ENCODE results near the gene MRPL43. TPM values are rescaled to one million over a fixed set of nuclear protein-coding genes. Genes with fewer than 3 reads are reported as not detected.

MRPL43 gene
- total RNA-seq, 1 experiment from 2014 or later, result 141 TPM

DNA sequence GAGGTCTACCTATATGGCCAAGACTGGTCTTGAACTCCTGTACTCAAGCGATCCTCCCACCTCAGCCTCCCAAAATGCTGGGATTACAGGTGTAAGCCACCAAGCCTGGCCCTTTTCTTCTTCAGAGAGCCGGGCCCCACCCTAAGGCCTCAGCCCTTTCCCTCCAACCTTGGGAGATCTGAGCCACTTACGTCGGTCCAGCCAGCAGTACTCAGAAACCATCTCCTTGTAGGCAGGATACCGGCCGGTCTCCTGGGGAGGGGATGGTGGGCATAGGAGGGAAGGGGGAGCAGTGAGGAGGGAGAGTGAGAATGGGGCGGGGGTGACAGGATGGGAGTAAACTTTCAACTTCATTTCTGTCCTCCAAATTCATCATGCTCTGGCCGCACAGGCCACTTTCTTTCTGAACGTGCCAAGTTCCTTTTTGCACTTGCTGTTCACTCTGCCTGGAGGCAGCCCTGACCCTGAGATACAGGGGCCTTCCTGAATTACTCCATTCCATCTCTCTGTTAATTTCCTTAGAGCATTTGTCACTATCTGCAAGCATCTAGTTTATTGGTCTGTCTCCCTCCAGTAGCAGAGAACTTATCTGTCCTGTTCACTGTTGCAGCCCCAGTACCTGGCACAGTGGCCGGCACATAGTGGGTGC lies 33.3 kb upstream of the MRPL43 start:
- no peak for DNase-seq (ENCODE audit: low spot score)

DNA sequence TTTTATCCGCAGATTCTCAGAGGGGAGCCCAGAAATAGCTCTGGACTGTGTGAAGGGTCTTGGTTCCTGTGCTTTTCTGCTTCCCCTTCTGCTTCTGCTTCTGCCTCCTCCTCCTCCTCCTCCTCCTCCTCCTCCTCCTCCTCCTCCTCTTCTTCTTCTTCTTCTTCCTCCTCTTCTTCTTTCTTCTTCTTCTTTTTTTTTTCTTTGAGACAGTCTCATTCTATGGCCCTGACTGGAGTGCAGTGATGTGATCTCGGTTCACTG lies 32.1 kb upstream of the MRPL43 start:
- DNase-seq (ENCODE audit: low spot score), result no peak

- DNase-seq (ENCODE audit: low spot score), result peak; percentile 92
These were observed 31.5 kb upstream of the MRPL43 start for GRCh38 chr10:101018600-101019439.

- DNase-seq (ENCODE audit: low spot score), result no peak
These were observed 30.9 kb upstream of the MRPL43 start for GRCh38 chr10:101018118-101018599.

GRCh38 chr10:101016814-101017213 lies 29.5 kb upstream of the MRPL43 start:
- DNase-seq (ENCODE audit: low spot score), result no peak

GRCh38 chr10:101015582-101015973 lies 28.3 kb upstream of the MRPL43 start:
- no peak for DNase-seq (ENCODE audit: low spot score)

- DNase-seq (ENCODE audit: low spot score), result peak; percentile 14
These were observed 27.8 kb upstream of the MRPL43 start for GRCh38 chr10:101014966-101015581.

GRCh38 chr10:101014230-101014884 lies 27.1 kb upstream of the MRPL43 start:
- peak; percentile 91 for DNase-seq (ENCODE audit: low spot score)

- DNase-seq (ENCODE audit: low spot score), result no peak
These were observed 26.1 kb upstream of the MRPL43 start for GRCh38 chr10:101013365-101013825.

- DNase-seq (ENCODE audit: low spot score), result peak; percentile 95
These were observed 25.4 kb upstream of the MRPL43 start for GRCh38 chr10:101012525-101013364.

- peak; percentile 67 for DNase-seq (ENCODE audit: low spot score)
These were observed 24.5 kb upstream of the MRPL43 start for GRCh38 chr10:101011517-101012423.

DNA sequence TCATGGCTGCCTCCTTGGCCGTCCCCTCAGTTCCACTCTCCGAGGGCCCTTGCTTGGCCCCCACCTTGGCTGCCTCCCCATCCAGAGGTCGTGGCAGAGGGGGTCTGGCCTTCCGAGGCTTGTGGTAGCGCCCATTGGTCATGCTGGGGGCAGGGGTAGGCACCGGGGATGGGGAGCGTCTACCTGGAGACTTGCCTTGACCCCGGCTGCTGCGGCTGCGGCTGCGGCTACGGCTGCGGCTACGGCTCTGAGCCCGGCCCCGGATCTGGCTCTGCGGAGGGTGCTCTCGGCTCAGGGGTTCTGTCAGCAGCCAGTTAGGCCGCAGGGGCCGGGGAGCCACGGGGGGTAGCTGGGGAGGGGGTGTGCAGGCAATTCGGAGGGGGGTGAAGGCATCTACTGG lies 23.0 kb upstream of the MRPL43 start:
- DNase-seq (ENCODE audit: low spot score), result no peak

- peak; percentile 78 for DNase-seq (ENCODE audit: low spot score)
These were observed 21.6 kb upstream of the MRPL43 start for GRCh38 chr10:101008823-101009423.

DNA sequence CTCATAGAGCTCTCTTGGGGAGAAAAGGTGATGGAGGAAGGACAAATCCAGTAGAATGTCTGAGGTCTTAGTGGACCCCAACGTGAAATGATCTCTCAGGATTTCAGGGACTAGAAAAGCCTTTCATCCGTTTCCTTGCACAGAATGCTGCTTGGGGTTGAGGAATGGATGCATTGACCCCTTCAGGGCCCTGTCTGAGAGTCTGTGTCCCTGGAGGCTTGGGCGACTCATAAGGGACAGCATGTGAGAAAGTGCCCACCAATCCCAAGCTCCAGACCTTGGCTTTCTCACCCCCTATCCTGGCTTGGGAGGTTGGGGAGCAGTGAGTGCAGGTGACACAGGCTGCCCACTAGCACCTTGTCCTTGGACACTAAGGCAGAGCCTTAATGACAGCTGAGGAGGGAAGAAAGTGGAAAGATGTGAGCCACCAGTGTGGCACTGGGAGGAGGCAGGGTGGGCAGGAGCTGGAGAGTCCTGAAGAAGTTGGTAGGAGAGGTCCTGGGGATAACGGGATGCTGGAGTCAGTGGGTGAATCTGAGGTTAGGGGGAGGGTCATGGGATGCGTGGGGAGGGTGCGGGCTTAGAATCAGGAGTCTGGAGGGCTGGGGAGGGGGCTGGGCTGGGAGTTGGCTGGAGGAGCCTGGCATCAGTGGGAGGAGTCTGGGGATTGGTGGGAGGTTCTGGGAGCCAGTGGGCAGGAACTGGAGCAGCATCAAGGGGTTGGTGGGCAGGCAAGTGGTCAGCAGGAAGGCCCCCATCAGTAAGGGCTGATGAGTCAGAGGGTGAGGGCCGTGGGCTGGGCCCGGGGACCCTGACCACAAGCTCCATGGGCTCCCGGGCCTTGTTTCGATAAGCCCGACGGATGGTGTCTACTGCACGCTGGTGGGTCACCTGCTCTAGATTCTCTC lies 20.9 kb upstream of the MRPL43 start:
- no peak for DNase-seq (ENCODE audit: low spot score)

GRCh38 chr10:101007099-101007711 lies 19.9 kb upstream of the MRPL43 start:
- no peak for DNase-seq (ENCODE audit: low spot score)

DNA sequence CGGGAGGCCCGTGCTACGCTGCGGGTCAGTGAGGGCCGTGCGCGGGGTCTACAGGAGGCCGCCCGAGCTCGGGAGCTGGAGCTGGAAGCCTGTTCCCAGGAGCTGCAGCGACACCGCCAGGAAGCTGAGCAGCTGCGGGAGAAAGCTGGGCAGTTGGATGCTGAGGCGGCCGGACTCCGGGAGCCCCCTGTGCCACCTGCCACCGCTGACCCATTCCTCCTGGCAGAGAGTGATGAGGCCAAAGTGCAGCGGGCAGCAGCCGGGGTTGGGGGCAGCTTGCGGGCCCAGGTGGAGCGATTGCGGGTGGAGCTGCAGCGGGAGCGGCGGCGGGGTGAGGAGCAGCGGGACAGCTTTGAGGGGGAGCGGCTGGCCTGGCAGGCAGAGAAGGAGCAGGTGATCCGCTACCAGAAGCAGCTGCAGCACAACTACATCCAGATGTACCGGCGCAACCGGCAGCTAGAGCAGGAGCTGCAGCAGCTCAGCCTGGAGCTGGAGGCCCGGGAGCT lies 19.3 kb upstream of the MRPL43 start:
- DNase-seq (ENCODE audit: low spot score), result no peak

DNA sequence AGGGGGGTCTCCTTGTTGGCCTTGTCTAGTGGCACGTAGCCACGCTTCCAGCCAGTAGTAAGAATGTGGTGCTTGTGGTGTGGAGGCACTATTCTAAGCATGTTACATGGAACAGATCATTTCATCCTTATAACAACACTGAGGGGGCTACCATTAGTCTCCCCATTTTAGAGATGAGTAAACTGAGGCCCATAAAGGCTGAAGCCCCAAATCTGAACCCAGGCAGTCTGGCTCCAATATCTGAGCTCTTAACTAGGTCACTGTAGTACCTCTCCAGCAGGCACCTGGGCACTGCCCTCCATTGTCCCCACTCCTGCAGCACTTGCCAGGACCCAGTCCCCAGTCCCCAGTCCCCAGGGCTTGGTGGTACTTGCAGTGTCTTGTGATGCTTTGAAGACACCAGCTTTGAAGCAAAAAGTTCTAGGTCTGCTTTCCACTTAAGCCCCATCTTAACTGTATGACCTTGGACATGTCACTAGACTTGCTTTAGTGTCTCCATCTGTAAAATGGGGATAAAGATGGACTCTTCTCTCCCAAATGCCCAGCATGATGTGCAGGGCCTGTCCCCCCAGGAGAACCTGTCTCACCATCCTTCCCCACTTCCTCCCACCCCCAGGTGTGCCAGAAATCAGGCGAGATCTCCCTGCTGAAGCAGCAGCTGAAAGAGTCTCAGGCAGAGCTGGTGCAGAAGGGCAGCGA lies 18.7 kb upstream of the MRPL43 start:
- no peak for DNase-seq (ENCODE audit: low spot score)
